Motor neuron (in vitro differentiated cells): Measurements from ENCODE around the gene ITGA8. TPM values are rescaled to one million over a fixed set of nuclear protein-coding genes. Genes with fewer than 3 reads are reported as not detected.
A peak's percentile ranks its signal among the peaks of the same experiment; 100 is the strongest.
"Not testable (repeated sequence)": the region's sequence is repeated elsewhere in the genome, so short reads cannot be mapped to it uniquely, and the experiment has no call there.

Experiments used
- ATAC-seq, 8 experiments: fragments of 200-7000 bp; cut with Tn5 transposase; replicated peaks in 6 of 8; 2 replicates each; pipeline ENCODE4 v1.8.0; 2021; ENCODE audit warnings: mild to moderate bottlenecking in 8 of 8, moderate library complexity in 8 of 8
- H3K27ac ChIP-seq, 2 donors: fragments of 250-450 bp; sonication (Bioruptor Pico); 2 replicates each; pipeline ENCODE4 v1.9.0; 2021; ENCODE audit warnings: antibody characterized with exemption in 2 of 2, mild to moderate bottlenecking in 2 of 2, moderate library complexity in 1 of 2
- H3K4me1 ChIP-seq, 2 donors: fragments of 250-450 bp; sonication (Bioruptor Pico); replicated peaks in 1 of 2; 2 replicates each; pipeline ENCODE4 v1.6.1; 2021; ENCODE audit warnings: antibody characterized with exemption in 2 of 2, mild to moderate bottlenecking in 2 of 2, moderate library complexity in 1 of 2
- H3K4me3 ChIP-seq, 5 donors: fragments of 250-450 bp; sonication (Bioruptor Pico); 2 replicates each; pipeline ENCODE4 v1.9.0; 2021; ENCODE audit warnings: antibody characterized with exemption in 5 of 5, mild to moderate bottlenecking in 5 of 5, moderate library complexity in 4 of 5
- WGBS, 10 experiments: fragments of 450-650 bp; shearing (Covaris generic); methylation state at CpG; one replicate each; pipeline ENCODE4 v1.0.0; 2022; 5-methylcytosine and 5-hydroxymethylcytosine counted together
- in situ Hi-C, 9 experiments: fragments of 400-800 bp; cut with MboI; loops; one replicate each; pipeline ENCODE4 v1.15.0; 2021; ENCODE audit warnings: low sequenced_read_pairs in 9 of 9, low pct_unique_long_range_greater_than_20kb in 2 of 9; ENCODE audit not compliant: unreplicated experiment in 9 of 9
- total RNA-seq, 8 experiments: library from RNA; unstranded; fragments of 300-600 nt; gene quantifications; 2 replicates each; pipeline versions ENCODE4 v1.2.3 to v1.2.4, GENCODE V29; 2022

ITGA8 gene
- total RNA-seq, 8 experiments from 2014 or later = 0.33 to 19.0 (median 1.3) TPM

DNA sequence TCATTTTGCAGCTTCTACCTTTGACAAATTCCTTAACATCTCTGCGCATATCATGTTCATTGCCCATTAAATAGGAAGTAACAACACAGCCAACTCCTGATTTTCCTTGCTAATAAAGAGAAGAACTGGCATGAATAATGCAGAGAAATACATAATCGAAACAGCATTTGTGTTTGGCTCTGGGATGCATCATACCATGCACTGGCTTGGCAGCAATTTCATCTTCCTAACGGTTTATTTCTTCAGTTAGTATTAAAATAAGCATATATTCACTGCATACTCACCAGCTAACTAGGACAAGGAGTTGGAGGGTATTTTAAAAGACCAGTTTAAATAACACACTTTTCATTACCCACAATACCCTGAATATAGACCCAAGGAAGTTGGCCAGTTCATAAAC lies 132.5 kb downstream of the ITGA8 start:
- in situ Hi-C loops = loop anchor here in 1 of 9 experiments (10.0 to 25.0 kb wide), 2 partner anchors 128 to 225 kb away; partner anchors contain the start of gene ITGA8
- H3K4me1 ChIP-seq = peaks cover 0 to 4% of the 10 kb centered on the region in 2 donors
- no peak overlapping the region for H3K4me3 ChIP-seq
- no peak overlapping the region for H3K27ac ChIP-seq
- WGBS, 10 experiments = 0 to 95% (median 57%) methylated on average over 1 to 3 of the region's 3 CpGs; no CpG with 5 or more reads in 2 of the 10 experiments
- no peak for ATAC-seq

DNA sequence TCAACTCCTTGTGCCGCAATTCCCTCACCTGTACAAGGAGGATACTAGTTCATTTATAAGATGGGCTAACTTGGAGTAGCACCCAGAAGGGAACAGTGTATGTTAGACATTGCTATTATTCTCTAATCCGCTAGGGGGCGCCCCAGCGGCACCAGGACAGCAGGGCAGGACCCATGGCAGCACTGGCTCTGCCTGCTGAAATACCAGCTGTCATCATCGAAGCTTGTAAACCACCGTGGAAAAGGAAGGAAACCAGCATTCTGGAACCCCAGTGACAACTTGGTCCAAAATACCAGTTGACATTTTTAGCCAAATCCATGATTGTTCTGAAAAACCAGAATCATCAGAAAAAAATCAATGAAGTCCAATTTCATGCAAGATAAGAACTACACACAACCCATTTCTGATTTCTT lies 134.4 kb downstream of the ITGA8 start:
- no peak overlapping the region for H3K27ac ChIP-seq
- H3K4me1 ChIP-seq = peaks cover 0 to 4% of the 10 kb centered on the region in 2 donors
- in situ Hi-C loops = loop anchor here in 1 of 9 experiments (10.0 to 25.0 kb wide), 2 partner anchors 129 to 227 kb away; partner anchors contain the start of gene ITGA8
- 0 to 71% (median 13%) methylated on average over 1 to 5 of the region's 6 CpGs; no CpG with 5 or more reads in 2 of the 10 experiments for WGBS, 10 experiments
- peak in 7 of 8 experiments; percentile 53 to 99 (median 91) for ATAC-seq
- H3K4me3 ChIP-seq = no peak overlapping the region

DNA sequence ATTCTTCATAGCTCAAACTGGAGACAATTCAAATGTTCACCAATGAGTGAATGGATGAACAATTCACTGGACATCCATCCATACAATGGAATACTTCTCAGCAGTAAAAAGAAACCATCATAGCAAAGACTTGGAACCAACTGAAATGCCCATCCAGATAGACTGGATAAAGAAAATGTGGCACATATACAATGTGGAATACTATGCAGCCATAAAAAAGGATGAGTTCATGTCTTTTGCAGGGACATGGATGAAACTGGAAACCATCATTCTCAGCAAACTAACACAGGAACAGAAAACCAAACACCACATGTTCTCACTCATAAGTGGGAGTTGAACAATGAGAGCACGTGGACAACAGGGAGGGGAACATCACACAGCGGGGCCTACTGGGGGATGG lies 136.8 kb downstream of the ITGA8 start:
- not testable (repeated sequence) for H3K4me3 ChIP-seq, H3K4me1 ChIP-seq, ATAC-seq, H3K27ac ChIP-seq
- 100% methylated on average over 1 of the region's 2 CpGs; no CpG with 5 or more reads in 9 of the 10 experiments for WGBS, 10 experiments
- in situ Hi-C loops = loop anchor here in 1 of 9 experiments (10.0 to 25.0 kb wide), 2 partner anchors 132 to 229 kb away; partner anchors contain the start of gene ITGA8

DNA sequence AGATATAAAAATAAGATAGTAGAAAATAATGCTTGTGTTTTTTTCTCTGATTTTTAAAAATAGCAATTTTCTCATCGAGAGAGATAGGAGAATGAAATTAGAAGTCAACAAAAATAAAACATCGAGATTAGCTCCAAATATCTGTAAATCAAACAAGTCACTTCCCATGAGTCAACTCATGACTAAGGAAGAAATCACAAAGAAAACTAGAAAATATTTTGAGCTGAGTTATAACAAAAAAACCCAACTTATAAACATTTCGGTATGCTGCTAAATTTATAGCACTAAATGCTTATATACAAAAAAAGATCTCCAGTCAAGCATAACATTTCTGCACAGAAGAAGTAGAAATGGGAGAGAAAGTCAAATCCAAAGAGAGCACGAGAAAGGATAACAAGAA lies 140.1 kb downstream of the ITGA8 start:
- Histone ChIP-seq H3K4me3 (no peak overlapping the region), H3K4me1 (no peaks in the 10 kb centered on the region), H3K27ac (no peak overlapping the region)
- WGBS, 10 experiments = 7 to 90% (median 84%) methylated on average over 3 to 4 of the region's 4 CpGs
- in situ Hi-C loops = loop anchor here in 1 of 9 experiments (10.0 to 25.0 kb wide), 2 partner anchors 135 to 233 kb away; partner anchors contain the start of gene ITGA8
- ATAC-seq = no peak

DNA sequence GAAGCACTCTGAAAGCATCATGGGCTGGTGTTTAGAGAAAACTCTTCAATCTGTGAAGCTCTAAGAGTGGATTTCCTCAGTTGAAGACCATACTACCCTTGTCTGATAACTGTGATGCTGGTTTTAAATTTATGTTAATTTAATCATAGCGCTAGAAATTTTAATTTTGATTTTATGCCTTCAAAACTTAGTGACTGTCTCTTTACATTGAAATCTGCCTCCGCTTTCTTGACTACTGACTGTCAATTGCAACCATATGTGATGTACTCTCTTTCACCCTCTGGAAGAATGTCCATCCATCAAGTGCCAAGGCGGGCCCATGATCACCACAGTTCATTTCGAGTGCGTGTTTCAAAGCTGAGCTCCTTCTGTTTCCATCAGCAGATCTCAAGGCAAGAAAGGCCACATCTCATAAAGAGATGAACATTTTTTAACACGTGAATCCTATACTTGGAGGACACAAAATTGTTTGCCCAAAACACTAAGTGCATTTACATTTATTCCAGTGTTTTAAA lies 147.1 kb downstream of the ITGA8 start:
- H3K4me3 ChIP-seq = no peak overlapping the region
- peak in 1 of 8 experiments; percentile 49 for ATAC-seq
- 11 to 77% (median 58%) methylated on average over 2 to 6 of the region's 6 CpGs for WGBS, 10 experiments
- in situ Hi-C loops = no loop called here
- peaks cover 0 to 5% of the 10 kb centered on the region in 2 donors for H3K4me1 ChIP-seq
- H3K27ac ChIP-seq = no peak overlapping the region

DNA sequence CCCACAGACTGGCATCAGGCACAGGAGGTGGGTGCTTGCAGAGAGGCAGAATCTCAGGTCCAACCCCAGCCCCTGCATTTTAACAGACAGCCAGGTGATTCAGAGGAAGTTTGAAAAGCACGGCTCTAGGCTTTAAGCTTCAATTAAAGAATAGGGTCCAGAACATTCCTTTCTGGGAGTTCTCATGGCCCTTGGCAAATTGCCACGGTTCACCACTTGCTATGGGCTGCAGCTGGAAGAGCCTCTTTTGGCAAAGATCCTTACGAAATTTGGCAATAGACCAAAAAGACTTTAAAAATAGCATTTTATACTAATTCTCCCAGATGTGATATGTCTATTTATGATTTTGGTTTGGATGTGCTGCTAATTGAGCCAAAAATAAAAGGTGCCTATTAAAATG lies 148.1 kb downstream of the ITGA8 start:
- Histone ChIP-seq H3K4me1 (peaks cover 0 to 5% of the 10 kb centered on the region in 2 donors), H3K4me3 (no peak overlapping the region), H3K27ac (no peak overlapping the region)
- 0 to 100% (median 10%) methylated on average over 1 to 3 of the region's 3 CpGs; no CpG with 5 or more reads in 3 of the 10 experiments for WGBS, 10 experiments
- in situ Hi-C loops = no loop called here
- peak in 3 of 8 experiments; percentile 38 to 45 (median 42) for ATAC-seq

DNA sequence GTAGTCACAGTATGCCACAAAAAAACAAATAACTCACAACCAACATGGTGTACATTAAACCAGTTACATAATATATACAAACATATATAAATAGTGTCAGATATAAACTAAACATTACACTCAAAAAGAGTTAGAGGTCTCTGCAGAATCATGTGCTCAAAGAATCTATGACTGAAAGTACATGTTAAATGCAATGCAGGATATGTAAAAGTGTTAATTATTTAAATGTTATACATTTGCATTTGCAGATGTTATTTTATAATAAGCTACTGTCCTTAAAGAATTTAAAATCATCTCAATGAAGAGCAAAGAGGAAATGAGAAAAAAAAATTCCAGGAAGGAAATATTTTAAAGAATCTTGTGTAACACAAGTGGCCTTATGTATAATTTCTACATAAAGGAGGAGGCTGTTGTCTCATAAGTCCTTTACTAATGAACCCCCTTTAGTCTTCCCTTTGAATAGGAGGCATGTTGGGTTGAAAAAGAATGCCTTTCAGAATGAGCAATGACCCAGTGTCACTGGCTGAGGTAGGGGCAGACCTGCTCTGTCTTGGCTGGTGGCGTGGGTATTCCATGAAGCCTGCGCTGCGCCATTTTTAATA lies 148.9 kb downstream of the ITGA8 start:
- in situ Hi-C loops = no loop called here
- ATAC-seq = peak in 3 of 8 experiments; percentile 78 to 83 (median 82)
- 70 to 100% (median 94%) methylated on average over 2 to 3 of the region's 3 CpGs; no CpG with 5 or more reads in 3 of the 10 experiments for WGBS, 10 experiments
- peaks cover 0 to 5% of the 10 kb centered on the region in 2 donors for H3K4me1 ChIP-seq
- no peak overlapping the region for H3K4me3 ChIP-seq
- H3K27ac ChIP-seq = no peak overlapping the region

DNA sequence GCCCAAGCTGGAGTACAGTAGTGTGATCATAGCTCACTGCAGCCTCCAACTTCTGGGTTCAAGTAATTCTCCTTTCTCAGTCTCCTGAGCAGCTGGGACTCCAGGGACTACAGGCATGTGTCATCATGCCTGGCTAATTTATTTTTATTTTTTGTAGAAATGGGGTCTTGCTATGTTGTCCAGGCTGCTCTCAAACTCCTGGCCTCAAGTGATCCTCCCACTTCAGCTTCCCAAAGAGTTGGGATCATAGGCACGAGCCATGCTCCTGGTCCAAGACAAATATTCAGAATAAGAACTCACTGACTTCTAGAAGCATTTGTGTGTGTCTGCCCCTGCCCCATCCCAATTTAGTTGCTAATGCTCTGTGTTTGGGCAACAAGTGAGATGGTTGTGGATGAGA lies 151.8 kb downstream of the ITGA8 start:
- 88 to 100% (median 100%) methylated on average over 1 of the region's 1 CpG; no CpG with 5 or more reads in 6 of the 10 experiments for WGBS, 10 experiments
- H3K27ac ChIP-seq = no peak overlapping the region
- no peak overlapping the region for H3K4me3 ChIP-seq
- no peak for ATAC-seq
- in situ Hi-C loops = no loop called here
- peaks cover 0 to 4% of the 10 kb centered on the region in 2 donors for H3K4me1 ChIP-seq

DNA sequence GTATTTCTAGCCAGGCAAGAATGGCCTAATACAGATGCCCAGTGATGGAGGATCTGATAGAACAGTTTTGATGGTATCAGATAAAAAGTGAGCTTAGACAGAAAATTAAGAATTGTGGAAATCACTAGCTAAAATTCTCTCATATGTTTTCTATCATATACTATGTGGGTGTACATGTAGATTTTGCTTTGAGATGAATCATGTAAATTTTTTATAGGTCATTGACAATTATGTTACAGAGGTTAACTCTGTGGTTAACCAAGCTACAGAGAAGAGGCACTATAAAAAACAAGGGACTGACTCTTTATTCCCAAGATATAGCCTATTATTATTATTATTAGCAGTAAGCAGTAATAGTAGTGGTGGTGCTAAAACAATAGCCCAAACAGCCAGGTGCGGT lies 156.5 kb downstream of the ITGA8 start:
- Histone ChIP-seq H3K4me1 (no peaks in the 10 kb centered on the region), H3K27ac (no peak overlapping the region), H3K4me3 (no peak overlapping the region)
- no peak for ATAC-seq
- in situ Hi-C loops = no loop called here
- WGBS, 10 experiments = 100% methylated on average over 1 of the region's 1 CpG; no CpG with 5 or more reads in 8 of the 10 experiments

DNA sequence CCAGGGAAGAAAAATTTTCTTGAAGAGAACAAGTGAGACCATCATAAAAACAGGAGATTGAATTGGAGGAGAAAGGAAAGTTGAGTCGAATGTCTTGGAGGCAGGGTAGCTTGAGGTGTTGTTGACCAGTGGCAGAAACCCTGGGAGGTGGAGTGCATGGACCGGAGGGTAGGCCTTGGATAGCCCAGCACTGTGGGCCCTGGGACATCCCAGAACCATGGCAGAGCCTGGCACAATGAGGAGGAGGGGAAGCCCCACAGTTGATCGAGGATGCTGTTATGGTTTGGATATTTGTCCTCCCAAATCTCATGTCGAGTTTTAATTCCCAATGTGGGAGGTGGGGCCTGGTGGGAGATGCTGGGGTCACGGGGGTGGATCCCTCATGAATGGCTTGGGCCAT lies 157.1 kb downstream of the ITGA8 start:
- 69 to 100% (median 78%) methylated on average over 1 to 2 of the region's 5 CpGs; no CpG with 5 or more reads in 4 of the 10 experiments for WGBS, 10 experiments

DNA sequence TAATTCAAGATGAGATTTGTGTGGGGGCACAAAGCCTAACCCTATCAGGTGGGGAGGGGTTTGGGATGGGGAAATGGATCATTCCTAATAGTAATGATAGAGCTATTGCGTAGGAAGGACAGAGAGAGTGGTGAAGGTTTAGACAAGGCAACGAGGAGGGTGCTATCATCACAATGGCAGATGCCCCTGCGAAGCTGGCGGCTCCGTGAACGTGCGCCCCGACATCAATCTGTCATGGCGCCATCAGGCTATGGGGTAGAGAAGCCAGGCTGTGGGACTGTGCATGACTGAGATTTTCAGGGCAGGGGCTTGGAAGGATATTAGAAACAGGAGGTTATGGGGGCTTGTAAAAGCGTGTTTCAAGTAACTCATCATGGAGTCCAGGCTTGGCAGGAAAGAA lies 157.6 kb downstream of the ITGA8 start:
- H3K27ac ChIP-seq = no peak overlapping the region
- H3K4me1 ChIP-seq = no peaks in the 10 kb centered on the region
- in situ Hi-C loops = no loop called here
- no peak for ATAC-seq
- H3K4me3 ChIP-seq = no peak overlapping the region
- WGBS, 10 experiments = 50 to 100% (median 90%) methylated on average over 1 to 9 of the region's 10 CpGs; no CpG with 5 or more reads in 1 of the 10 experiments

More for the DNA sequence above, 157.1 kb downstream of the ITGA8 start:
- no peaks in the 10 kb centered on the region for H3K4me1 ChIP-seq
- H3K4me3 ChIP-seq = no peak overlapping the region
- H3K27ac ChIP-seq = no peak overlapping the region
- in situ Hi-C loops = no loop called here
- no peak for ATAC-seq

DNA sequence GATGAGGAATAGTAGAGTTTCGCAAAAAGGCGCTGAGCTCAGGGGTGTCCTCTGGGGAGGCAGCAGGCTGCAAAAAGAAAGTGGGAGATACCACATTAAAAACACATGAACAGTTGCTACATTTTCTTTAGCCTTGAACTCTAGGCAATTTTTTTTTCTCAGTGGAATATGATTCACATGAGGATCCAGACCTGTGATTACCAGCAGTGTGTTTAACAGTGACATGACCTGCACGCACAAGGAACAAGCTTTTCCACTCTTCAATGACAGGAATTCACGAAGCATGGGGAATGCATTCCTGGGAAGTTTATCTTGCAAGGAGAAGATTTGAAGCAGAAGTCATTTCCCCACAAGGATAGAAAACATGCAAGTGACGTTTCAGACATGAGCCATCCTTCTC lies 161.6 kb downstream of the ITGA8 start:
- in situ Hi-C loops = no loop called here
- Histone ChIP-seq H3K4me1 (no peaks in the 10 kb centered on the region), H3K27ac (no peak overlapping the region), H3K4me3 (no peak overlapping the region)
- no peak for ATAC-seq
- 33 to 100% (median 96%) methylated on average over 1 to 5 of the region's 5 CpGs; no CpG with 5 or more reads in 1 of the 10 experiments for WGBS, 10 experiments

DNA sequence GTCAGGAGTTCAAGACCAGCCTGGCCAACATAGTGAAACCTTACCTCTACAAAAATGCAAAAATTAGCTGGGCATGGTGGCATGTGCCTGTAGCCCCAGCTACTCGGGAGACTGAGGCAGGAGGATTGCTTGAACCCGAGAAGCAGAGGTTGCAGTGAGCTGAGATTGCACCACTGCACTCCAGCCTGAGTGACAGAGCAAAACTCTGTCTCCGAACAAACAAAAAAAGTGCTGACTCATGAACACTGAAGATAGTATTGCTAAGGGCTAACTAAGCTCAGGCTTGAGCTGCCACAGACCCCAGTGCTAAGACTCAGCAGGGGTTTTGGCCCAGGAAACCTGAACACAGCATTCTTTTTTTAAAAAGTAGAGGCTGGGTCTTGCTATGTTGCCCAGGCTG lies 162.6 kb downstream of the ITGA8 start:
- H3K4me1 ChIP-seq, H3K27ac ChIP-seq, in situ Hi-C loops, H3K4me3 ChIP-seq: not testable (repeated sequence)
- 76 to 100% (median 79%) methylated on average over 1 to 3 of the region's 3 CpGs; no CpG with 5 or more reads in 6 of the 10 experiments for WGBS, 10 experiments
- peak in 1 of 8 experiments; percentile 25 for ATAC-seq
